Measurements from ENCODE around the gene NTHL1. TPM values are rescaled to one million over a fixed set of nuclear protein-coding genes. Genes with fewer than 3 reads are reported as not detected.

NTHL1 gene
- total RNA-seq, 2 donors from 2014 or later: 16.4 to 24.9 TPM

DNA sequence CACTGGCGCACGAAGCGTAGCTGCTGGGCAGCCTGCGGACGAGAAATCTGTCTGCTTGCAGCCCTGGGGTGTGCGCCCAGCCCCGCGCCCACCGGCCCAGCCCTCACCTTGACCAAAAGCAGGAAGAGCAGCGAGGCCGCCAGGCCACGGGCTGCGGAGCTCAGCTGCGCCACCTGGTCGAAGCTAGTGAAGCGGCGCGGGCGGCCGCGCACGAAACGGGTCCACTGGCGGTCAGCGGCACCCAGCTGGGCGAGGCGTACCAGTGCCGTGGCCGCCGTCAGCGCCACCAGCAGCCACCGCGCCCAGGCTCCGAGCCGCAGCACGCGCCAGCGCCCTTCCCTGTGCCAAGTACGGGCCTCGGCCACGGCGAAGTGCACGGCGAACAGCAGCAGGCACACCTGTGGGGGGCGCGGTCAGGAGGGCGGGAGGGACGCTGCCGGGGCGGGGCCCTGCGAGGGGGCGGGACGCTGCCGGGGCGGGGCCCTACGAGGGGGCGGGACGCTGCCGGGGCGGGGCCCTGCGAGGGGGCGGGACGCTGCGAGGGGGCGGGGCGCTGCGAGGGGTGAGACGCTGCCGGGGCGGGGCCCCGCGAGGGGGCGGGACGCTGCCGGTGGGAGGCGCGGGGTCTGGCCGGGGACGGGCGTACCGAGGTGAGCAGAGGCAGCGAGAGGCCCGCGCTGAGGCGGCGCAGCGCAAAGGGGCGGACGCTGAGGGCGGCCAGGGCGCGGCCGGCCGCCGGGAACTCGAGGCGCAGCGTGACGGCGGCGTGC is 43.3 kb upstream of the NTHL1 start:
- DNase-seq (ENCODE audit: low spot score): peak; percentile 81
- TF ChIP-seq, protein P1, sequence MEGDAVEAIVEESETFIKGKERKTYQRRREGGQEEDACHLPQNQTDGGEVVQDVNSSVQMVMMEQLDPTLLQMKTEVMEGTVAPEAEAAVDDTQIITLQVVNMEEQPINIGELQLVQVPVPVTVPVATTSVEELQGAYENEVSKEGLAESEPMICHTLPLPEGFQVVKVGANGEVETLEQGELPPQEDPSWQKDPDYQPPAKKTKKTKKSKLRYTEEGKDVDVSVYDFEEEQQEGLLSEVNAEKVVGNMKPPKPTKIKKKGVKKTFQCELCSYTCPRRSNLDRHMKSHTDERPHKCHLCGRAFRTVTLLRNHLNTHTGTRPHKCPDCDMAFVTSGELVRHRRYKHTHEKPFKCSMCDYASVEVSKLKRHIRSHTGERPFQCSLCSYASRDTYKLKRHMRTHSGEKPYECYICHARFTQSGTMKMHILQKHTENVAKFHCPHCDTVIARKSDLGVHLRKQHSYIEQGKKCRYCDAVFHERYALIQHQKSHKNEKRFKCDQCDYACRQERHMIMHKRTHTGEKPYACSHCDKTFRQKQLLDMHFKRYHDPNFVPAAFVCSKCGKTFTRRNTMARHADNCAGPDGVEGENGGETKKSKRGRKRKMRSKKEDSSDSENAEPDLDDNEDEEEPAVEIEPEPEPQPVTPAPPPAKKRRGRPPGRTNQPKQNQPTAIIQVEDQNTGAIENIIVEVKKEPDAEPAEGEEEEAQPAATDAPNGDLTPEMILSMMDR (IDR thresholded peaks at IDR 0.05): peak in 2 of 4 experiments; percentile 43 to 45
- TF ChIP-seq POLR2AphosphoS5 (IDR thresholded peaks at IDR 0.05) (no peak), POLR2A (IDR thresholded peaks at IDR 0.05) (peak; percentile 47)
- peaks cover 21% of the 10 kb centered on the region for H3K4me1 ChIP-seq (replicated peaks)
- no peaks in the 10 kb centered on the region for H3K27me3 ChIP-seq (replicated peaks; ENCODE audit: insufficient read depth)
- no peaks in the 10 kb centered on the region for H3K9me3 ChIP-seq
- WGBS: 48% methylated on average over 82 of the region's 101 CpGs
- H3K27ac ChIP-seq: peak overlapping the region; percentile 69 to 77
- intact Hi-C loops (cut with DNase I): no loop called here
- H3K36me3 ChIP-seq: peaks cover 3 to 39% of the 10 kb centered on the region in 2 donors
- no peak overlapping the region for H3K4me3 ChIP-seq

DNA sequence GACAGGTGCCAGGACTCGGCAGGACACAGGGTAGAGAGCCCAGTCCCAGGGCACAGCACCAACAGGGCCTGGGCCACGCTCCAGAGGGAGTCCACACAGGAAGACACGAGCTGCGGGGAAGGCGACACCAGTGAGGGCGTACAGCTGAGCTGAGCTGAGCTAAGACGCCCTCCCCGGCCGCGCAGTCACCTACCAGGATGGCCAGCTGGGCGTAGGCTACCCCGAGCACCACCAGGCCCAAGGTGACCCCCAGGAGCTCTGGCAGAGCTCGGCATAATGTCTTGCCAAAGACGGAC is 42.8 kb upstream of the NTHL1 start:
- 89% methylated on average over 14 of the region's 14 CpGs for WGBS
- Histone ChIP-seq H3K36me3 (peaks cover 3 to 39% of the 10 kb centered on the region in 2 donors), H3K4me3 (no peak overlapping the region), H3K27ac (peak overlapping the region; percentile 69 to 77), H3K9me3 (no peaks in the 10 kb centered on the region), H3K4me1 (replicated peaks) (peaks cover 26% of the 10 kb centered on the region), H3K27me3 (replicated peaks; ENCODE audit: insufficient read depth) (no peaks in the 10 kb centered on the region)
- intact Hi-C loops (cut with DNase I): no loop called here
- TF ChIP-seq, protein P1 (IDR thresholded peaks at IDR 0.05): no peak
- TF ChIP-seq POLR2AphosphoS5 (IDR thresholded peaks at IDR 0.05) (no peak), POLR2A (IDR thresholded peaks at IDR 0.05) (no peak)
- DNase-seq (ENCODE audit: low spot score): no peak

DNA sequence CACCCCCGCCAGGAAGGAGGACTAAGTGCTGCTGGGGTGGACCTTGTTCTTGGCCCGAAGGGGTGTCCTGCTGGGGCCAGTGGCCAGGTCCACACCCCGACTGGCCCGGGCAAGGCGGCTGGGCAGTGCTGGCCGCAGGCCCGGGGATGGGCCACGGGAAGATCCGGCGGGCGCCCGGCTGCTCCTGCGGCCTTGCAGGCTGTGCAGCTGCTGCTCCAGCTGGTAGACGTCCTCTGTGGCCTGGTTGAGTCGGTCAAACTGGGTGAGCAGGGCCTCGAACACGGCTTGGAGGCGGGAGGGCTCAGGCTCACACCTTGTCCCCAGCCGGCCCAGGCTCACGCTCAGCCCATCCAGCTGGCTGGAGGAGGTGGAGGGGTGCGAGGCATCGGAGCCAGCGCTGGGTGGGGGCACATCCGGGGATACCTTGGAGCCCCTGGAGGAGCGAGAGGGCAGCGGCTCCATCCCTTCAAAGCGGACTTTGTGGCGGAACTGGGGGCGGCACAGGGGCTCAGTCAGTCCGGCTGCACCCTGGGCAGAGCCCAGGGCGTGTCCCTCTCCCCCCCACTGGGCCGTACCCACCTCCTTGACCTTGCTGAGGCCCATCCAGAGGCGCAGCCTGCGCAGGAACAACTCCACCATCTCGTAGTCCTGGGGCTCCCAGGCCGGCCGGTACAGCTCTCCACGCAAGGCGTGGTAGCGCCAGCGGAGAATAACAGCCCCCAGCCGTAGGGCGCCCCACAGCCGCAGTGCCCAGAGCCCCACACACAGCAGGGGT is 42.3 kb upstream of the NTHL1 start:
- peaks cover 31% of the 10 kb centered on the region for H3K4me1 ChIP-seq (replicated peaks)
- WGBS: 85% methylated on average over 42 of the region's 44 CpGs
- intact Hi-C loops (cut with DNase I): no loop called here
- DNase-seq (ENCODE audit: low spot score): no peak
- no peak for TF ChIP-seq POLR2A (IDR thresholded peaks at IDR 0.05)
- TF ChIP-seq, protein P1 (IDR thresholded peaks at IDR 0.05): no peak
- TF ChIP-seq POLR2AphosphoS5 (IDR thresholded peaks at IDR 0.05): no peak
- H3K27me3 ChIP-seq (replicated peaks; ENCODE audit: insufficient read depth): no peaks in the 10 kb centered on the region
- no peaks in the 10 kb centered on the region for H3K9me3 ChIP-seq
- no peak overlapping the region for H3K4me3 ChIP-seq
- H3K27ac ChIP-seq: peak overlapping the region; percentile 69 to 77
- peaks cover 3 to 39% of the 10 kb centered on the region in 2 donors for H3K36me3 ChIP-seq

DNA sequence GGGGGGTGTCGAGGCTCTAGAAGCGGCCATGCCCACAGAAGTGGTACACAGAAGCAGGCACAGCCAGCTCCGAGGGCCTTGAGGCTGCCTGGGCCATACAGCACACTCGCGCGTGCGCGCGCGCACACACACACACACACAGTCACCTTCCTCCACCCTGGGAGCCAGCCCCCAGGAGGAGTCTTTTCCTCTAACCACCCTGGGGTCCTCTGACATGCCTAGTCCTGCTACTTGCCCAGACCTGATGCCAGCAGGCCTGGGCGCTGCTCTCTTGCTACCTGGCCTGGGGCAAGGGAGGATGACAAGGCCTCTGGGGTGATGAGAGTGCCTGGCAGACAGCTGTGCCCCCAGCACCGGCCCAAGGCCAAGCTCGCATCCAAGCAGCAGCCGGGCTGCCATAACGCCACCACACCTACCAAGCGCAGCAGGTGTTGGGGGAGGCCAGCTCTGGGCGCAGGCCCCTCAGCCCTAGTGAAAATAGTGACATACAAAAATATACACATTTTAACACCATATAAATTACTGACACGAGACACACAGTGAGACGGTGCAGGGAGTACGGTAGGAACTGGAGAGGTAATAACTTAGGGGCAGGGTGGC is 41.2 kb upstream of the NTHL1 start:
- DNase-seq (ENCODE audit: low spot score): no peak
- H3K4me1 ChIP-seq (replicated peaks): peaks cover 32% of the 10 kb centered on the region
- H3K27ac ChIP-seq: peak overlapping the region in 1 of 2 donors; percentile 77
- H3K9me3 ChIP-seq: no peaks in the 10 kb centered on the region
- TF ChIP-seq, protein P1 (IDR thresholded peaks at IDR 0.05): no peak
- TF ChIP-seq POLR2A (IDR thresholded peaks at IDR 0.05) (no peak), POLR2AphosphoS5 (IDR thresholded peaks at IDR 0.05) (no peak)
- no peak overlapping the region for H3K4me3 ChIP-seq
- 62% methylated on average over 19 of the region's 20 CpGs for WGBS
- H3K36me3 ChIP-seq: peaks cover 0 to 33% of the 10 kb centered on the region in 2 donors
- no peaks in the 10 kb centered on the region for H3K27me3 ChIP-seq (replicated peaks; ENCODE audit: insufficient read depth)
- intact Hi-C loops (cut with DNase I): no loop called here
